Measurements from ENCODE around the gene FKBP4. TPM values are rescaled to one million over a fixed set of nuclear protein-coding genes. Genes with fewer than 3 reads are reported as not detected.
A peak's percentile ranks its signal among the peaks of the same experiment; 100 is the strongest.

FKBP4 gene
- total RNA-seq, 1 donor from 2014 or later = 127 TPM

GRCh38 chr12:2779281-2779680 is 15.5 kb upstream of the FKBP4 start:
- no peak for DNase-seq (ENCODE audit: extremely low spot score, unreplicated experiment)
- no peak for TF ChIP-seq CTCF (conservative IDR thresholded peaks at IDR 0.05)
- Mint-ChIP-seq H3K4me1 (ENCODE audit: unreplicated experiment) (peaks cover 5% of the 10 kb centered on the region), H3K9me3 (no peaks in the 10 kb centered on the region), H3K36me3 (no peaks in the 10 kb centered on the region), H3K4me3 (no peak overlapping the region), H3K27me3 (peaks cover 68% of the 10 kb centered on the region), H3K27ac (no peak overlapping the region)

GRCh38 chr12:2783936-2784600 is 10.7 kb upstream of the FKBP4 start:
- Mint-ChIP-seq H3K36me3 (no peaks in the 10 kb centered on the region), H3K27me3 (peaks cover 56% of the 10 kb centered on the region), H3K4me3 (peak overlapping the region; percentile 75)

DNA sequence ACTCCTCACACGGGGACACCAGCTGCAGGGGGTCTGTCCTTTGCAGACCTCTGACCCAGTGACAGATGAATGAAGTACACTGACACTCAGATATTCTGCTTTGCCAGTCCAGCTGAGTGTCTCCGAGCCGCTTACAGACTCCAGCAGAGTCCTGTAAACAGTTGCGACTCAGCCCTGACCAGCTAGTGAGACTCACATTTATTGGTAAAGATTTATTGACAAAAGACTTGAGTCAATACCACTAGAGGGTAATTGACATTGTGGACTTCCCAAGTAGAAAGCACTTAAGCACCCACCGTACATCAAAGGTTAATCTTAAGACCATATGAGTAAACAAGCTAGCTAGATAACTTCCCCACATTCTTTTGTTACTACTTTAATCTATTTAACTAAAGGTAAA is 9.8 kb upstream of the FKBP4 start:
- no peaks in the 10 kb centered on the region for H3K9me3 Mint-ChIP-seq
- H3K4me3 Mint-ChIP-seq = no peak overlapping the region
- H3K27ac Mint-ChIP-seq = no peak overlapping the region
- H3K4me1 Mint-ChIP-seq (ENCODE audit: unreplicated experiment) = peaks cover 5% of the 10 kb centered on the region
- H3K27me3 Mint-ChIP-seq = peaks cover 56% of the 10 kb centered on the region
- DNase-seq (ENCODE audit: extremely low spot score, unreplicated experiment) = no peak
- no peak for TF ChIP-seq CTCF (conservative IDR thresholded peaks at IDR 0.05)
- no peaks in the 10 kb centered on the region for H3K36me3 Mint-ChIP-seq

More at GRCh38 chr12:2783936-2784600, 10.7 kb upstream of the FKBP4 start:
- peak; percentile 75 for DNase-seq (ENCODE audit: extremely low spot score, unreplicated experiment)
- H3K9me3 Mint-ChIP-seq = no peaks in the 10 kb centered on the region
- H3K4me1 Mint-ChIP-seq (ENCODE audit: unreplicated experiment) = peaks cover 5% of the 10 kb centered on the region
- peak overlapping the region; percentile 6 for H3K27ac Mint-ChIP-seq
- TF ChIP-seq CTCF (conservative IDR thresholded peaks at IDR 0.05) = peak; percentile 94

GRCh38 chr12:2791089-2791488 is 3.7 kb upstream of the FKBP4 start:
- no peak for TF ChIP-seq CTCF (conservative IDR thresholded peaks at IDR 0.05)
- no peaks in the 10 kb centered on the region for H3K9me3 Mint-ChIP-seq
- H3K36me3 Mint-ChIP-seq = peaks cover 1% of the 10 kb centered on the region
- H3K4me3 Mint-ChIP-seq = no peak overlapping the region
- peaks cover 14% of the 10 kb centered on the region for H3K27me3 Mint-ChIP-seq
- H3K4me1 Mint-ChIP-seq (ENCODE audit: unreplicated experiment) = no peaks in the 10 kb centered on the region
- DNase-seq (ENCODE audit: extremely low spot score, unreplicated experiment) = no peak
- H3K27ac Mint-ChIP-seq = no peak overlapping the region

DNA sequence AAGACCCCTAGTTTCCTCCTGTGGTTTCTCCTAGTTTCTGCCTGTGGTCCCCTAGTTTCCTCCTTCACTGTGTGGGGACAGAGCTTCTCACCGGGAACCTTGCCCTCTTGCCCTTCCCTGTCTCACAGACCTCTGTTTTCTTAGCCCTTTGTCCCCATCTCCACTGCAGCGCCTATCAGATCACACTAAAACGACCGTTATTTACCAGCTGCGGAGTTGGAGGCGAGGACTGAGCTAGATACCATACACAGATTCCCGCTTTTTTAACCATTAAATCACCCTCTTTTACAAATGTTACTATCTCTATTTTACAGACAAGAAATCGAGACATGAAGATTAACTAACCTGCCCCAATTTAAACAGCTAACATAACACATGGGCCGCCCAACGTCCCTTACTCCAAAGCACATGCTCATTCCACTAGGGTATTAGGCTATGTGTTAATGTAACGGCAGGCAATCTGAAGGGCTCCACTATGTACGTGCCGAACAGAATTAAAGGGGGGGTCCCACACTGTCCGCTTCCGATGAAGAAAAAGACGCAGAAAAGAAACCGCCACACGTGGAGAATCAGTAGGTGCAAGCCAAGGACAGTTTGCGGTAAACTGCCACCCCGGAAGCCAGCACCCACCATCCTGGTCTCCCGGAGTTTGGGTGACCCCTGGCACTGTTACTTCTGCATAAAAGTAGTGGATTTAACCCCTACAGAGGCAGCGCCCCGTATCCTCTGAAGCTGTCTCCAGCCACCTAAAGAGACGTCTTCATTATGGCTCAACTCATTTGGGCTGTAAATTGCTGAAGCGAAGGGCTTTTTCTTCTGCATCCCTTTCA is 1.9 kb upstream of the FKBP4 start:
- Mint-ChIP-seq H3K4me3 (peak overlapping the region; percentile 85), H3K27me3 (peaks cover 19% of the 10 kb centered on the region), H3K9me3 (no peaks in the 10 kb centered on the region), H3K4me1 (ENCODE audit: unreplicated experiment) (no peaks in the 10 kb centered on the region), H3K27ac (peak overlapping the region; percentile 1), H3K36me3 (peaks cover 19% of the 10 kb centered on the region)
- no peak for DNase-seq (ENCODE audit: extremely low spot score, unreplicated experiment)
- TF ChIP-seq CTCF (conservative IDR thresholded peaks at IDR 0.05) = no peak

Data from type B pancreatic cell (in vitro differentiated cells).